CD4-positive, alpha-beta T cell treated with Interleukin-4 for 1 hour (primary cell): ENCODE results near the gene LDB2.

Experiments used
- DNase-seq, 2 donors: peaks; one replicate each; pipeline ENCODE4 v3.0.0-alpha.2; 2020 to 2022

The LDB2 gene

DNA sequence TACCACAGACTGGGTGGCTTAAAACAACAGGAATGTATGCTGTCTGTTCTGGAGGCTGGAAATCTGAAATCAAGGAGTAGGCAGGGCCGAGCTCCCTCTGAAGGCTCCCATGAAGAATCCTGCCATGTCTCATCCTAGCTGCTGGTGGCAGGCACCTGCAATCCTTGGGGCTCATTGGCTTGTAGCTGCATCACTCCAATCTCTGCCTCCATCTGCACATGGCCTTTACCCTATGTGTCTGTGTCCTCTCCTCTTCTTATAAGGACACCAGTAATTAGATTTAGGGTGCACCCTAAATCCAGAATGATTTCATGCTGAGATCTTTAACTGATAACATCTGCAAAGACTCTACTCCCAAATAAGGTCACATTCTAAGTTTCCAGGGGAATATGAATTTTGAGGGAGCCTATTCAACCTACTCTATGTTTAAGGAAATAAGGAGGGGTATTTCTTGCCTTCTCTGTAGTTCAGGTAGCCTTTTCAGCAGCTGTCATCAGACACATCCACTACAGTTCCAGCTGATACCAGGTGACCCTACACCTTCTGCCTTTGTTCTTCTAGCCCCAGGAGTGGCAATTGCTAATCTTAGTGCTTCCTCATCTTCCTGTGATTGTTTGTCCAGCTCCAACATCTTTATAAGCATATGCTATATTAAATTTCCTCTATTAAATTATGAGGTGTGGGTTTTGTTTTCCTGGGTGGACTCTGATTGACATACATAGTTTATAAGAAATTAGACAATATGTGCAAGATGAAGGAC, 377.1 kb downstream of the LDB2 start:
- no peak for DNase-seq

GRCh38 chr4:16516796-16517439, 381.5 kb downstream of the LDB2 start:
- no peak for DNase-seq

DNA sequence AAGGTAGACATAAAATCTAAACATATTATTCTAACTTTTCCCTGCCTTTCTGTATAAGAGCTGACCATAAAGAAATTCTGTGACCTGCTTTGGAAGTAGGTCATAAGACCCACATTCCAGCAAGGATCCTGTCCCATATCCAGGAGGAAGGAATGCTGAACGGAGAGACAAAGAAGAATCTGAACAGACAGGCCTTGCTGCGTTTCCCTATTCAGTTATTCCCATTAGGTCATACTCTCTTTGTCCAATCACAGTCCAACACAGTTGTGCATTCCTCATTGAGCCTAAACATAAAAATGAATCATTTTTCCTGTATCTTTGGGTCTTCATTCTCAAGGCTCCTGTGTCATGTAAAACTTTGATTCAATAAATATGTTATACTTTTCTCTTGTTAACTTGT, 384.6 kb downstream of the LDB2 start:
- DNase-seq: no peak

- no peak for DNase-seq
These were observed 389.5 kb downstream of the LDB2 start for GRCh38 chr4:16508968-16509367.

DNA sequence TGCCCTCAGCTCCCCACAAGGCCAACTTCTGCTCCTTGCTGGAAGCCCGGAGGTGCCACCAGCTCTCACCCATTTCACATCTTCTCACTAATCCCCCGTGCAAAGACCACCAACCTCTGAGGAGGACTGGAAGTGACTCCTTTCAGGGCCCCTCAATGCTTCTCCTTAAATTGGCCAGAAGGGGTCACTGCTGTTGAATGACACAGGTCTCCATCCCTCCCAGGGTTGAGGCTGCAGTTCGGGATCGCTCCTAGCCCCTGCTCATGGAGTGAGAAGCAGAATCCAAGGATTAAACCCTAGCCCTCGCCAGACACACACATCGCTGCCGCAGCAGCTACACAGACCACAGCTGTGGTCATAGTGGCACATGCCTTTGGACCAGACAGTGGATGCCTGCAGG, 392.7 kb downstream of the LDB2 start:
- DNase-seq: no peak

DNA sequence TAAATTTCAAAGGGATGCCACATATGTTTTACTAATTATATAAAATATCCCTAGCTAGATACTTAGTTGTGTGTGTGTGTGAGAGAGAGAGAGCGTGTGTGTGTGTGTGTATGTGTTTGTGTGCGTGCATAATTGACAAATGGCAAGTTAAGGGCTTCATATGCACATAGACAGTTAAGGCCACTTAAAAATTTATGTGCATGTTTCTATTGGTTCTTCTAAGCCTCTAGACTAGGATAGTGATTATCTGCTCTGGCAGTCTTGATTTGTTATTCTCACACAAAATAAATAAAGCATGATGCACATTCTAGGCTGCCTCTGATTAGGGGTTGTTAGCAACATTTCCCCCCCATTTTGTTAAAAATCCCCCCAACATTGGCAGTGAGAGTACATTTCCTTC, 393.2 kb downstream of the LDB2 start:
- DNase-seq: no peak

- no peak for DNase-seq
These were observed 394.9 kb downstream of the LDB2 start for GRCh38 chr4:16503421-16504100.

- no peak for DNase-seq
These were observed 399.5 kb downstream of the LDB2 start for GRCh38 chr4:16498978-16499377.

- no peak for DNase-seq
These were observed 401.9 kb downstream of the LDB2 start for GRCh38 chr4:16496501-16496900.

DNA sequence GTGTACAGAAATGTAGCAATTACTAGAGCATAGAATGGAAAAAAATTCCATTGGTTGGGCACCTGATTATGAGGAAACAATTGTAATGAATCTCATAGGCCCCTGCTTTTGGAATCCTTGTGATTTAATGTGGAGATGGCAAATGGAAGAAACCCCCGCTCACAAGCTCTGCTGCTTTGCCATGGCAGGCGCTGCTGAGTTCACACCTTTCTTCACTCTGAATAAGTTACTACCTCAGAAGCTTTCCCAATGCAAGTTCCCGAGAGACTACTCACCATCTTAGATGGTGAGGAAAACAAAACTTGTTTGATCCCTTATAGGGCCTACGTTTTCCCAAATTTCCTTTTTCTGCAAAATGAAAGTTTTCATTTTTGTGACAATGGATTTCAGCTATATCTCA, 405.6 kb downstream of the LDB2 start:
- no peak for DNase-seq

DNA sequence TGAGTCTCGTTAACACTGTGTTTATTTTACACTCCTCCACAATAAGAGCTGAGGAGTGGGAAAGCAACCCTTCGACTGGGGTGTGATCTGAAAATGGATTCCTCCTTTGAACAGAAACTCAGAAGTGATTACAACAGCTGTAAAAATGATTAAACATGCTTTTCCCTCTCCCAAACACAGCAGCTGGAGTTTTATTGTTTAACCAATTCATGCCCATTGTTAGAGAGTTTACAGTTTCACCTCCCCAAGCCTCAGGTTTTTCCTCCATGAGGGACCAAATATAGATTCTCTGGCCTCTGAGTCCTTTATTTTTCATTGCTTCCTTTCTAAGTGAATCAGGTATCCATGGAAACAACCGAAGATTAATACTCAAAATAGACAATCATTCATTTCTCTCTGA, 409.2 kb downstream of the LDB2 start:
- DNase-seq: no peak

GRCh38 chr4:16488084-16488483, 410.4 kb downstream of the LDB2 start:
- no peak for DNase-seq

DNA sequence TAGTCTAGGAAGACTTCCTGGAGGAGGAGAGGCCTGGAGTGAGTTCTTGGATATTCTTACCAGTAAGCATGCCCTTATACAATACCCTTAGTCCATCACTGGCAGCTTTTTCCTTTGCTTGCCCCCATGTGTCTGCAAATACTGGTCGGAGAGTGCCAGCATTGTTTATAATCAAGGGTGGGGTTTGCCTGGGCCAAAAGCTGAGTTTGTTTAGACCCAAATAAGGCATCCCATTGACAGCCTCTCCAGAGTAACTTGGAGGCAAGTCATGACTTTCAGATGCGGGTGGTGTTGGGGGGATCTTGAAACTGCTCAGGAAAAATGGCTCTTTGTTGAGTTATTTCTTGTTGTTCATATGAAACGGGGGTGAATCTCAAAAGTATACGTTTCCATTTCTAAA, 413.7 kb downstream of the LDB2 start:
- DNase-seq: no peak

DNA sequence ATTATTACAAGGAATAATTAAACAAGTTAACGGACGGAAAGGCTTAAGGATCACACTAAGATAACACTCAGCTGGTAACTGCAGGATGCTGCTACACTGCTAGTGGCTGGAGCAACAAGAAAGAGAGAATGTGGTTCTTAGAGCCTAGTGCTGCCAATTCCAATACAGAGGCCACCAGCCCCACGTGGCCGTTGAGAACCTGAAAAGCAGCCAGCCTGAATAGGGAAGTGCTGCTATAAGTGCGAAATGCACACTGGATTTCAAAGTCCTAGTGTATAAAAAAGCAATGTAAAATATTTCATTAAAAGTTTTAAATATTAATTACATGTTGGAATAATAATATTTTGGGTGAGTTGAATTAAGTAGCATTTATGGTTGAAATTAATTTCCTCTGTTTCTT, 414.9 kb downstream of the LDB2 start:
- DNase-seq: no peak

GRCh38 chr4:16480011-16480410, 418.4 kb downstream of the LDB2 start:
- no peak for DNase-seq

- DNase-seq: no peak
These were observed 425.9 kb downstream of the LDB2 start for GRCh38 chr4:16472537-16472936.

DNA sequence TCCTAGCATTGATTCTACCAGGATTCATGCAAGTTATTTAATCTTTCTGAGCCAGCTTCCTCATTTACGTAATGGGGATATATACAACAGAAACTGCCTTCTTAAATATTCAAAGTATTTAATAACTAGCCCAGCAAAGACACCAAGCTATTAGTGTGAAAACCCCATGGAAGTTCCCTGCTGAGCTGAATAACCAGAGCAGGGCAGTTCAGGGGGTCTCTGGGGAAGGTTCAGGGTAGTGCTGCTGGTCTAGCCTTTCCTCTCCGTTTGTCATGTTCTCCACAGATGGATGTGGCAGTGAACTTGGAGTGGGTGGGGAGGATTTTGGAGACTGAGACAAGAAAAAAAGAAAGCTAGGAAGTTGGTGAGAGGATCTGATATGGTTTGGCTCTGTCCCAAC, 431.4 kb downstream of the LDB2 start:
- no peak for DNase-seq

GRCh38 chr4:16466581-16466980, 431.9 kb downstream of the LDB2 start:
- no peak for DNase-seq

- no peak for DNase-seq
These were observed 433.8 kb downstream of the LDB2 start for GRCh38 chr4:16464651-16465050.

DNA sequence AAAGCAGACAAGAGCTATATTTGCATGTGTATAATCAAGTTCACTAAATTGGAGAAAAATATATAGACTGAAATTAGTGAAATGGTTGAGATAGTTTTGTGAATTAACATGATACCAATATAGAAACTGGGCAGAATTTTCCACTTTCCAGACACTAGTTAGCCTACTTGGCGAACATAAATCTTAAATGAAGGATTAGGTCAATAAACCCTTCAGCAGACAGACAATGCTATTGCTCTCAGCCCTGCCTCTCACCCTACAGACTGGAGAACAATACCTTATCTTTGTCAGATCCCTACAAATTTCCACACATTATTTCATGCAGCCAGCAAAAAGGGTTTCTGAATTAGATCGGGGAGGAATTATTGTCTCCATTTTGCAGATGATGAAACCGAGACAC, 435.8 kb downstream of the LDB2 start:
- no peak for DNase-seq

- DNase-seq: no peak
These were observed 437.1 kb downstream of the LDB2 start for GRCh38 chr4:16461362-16461761.

DNA sequence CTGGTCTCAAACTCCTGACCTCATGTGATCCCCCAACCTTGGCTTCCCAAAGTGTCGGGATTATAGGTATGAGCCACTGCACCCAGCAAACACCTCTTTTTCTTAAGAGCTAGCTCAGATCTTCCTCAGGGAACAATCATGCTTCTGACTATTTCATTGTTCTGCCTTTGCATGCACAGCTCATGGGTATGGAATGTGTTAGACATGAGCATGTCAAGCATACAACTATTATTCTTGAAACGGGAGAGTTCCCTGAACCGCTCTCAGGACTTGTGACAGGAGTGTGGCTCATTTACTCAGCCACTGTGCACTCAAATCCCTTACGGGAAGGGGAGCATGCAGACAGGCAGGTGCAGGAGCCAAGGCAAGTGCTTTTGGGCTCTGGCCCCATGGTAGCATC, 440.5 kb downstream of the LDB2 start:
- DNase-seq: no peak
